Measurements from ENCODE around the gene ZSCAN10.
"Not testable (repeated sequence)": the region's sequence is repeated elsewhere in the genome, so short reads cannot be mapped to it uniquely, and the experiment has no call there.

Gene ZSCAN10

GRCh38 chr16:3143598-3144320 is 44.7 kb upstream of the ZSCAN10 start:
- FAIRE-seq (no peak), DNase-seq (ENCODE audit: insufficient read length, low spot score) (no peak)
- TF ChIP-seq PAX5 (IDR thresholded peaks at IDR 0.05; ENCODE audit: insufficient read depth, low read length, severe bottlenecking) (no peak), POU2F2 (IDR thresholded peaks at IDR 0.05; ENCODE audit: low read depth, low read length) (no peak), SPI1 (IDR thresholded peaks at IDR 0.05; ENCODE audit: low read depth, low read length) (no peak), POLR2A (IDR thresholded peaks at IDR 0.05; ENCODE audit: low read depth, low read length) (no peak), POLR2AphosphoS5 (IDR thresholded peaks at IDR 0.05; ENCODE audit: low read depth, low read length) (no peak), TAF1 (IDR thresholded peaks at IDR 0.05; ENCODE audit: low read depth, low read length) (no peak)

DNA sequence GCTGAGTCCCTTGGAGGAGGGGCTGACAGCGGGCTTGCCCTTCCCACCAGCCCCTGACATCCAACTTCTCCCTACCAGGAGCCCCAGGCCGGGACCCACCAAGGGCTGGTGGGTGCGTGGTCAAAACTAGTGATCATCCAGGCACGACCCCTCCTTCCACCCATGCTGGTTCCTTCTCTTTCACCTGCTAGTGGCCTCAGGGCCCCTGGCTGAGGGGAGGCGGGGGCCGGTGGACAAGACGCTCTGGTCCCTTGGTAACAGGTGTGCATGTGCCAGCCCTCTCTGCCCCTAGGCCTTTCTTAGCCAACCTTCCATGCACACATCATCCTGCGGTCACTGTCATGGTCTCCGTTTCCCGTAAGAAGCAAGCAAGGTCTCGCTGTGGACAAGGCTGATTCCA is 44.1 kb upstream of the ZSCAN10 start:
- no peak for FAIRE-seq
- no peak for DNase-seq (ENCODE audit: insufficient read length, low spot score)
- TF ChIP-seq SPI1 (IDR thresholded peaks at IDR 0.05; ENCODE audit: low read depth, low read length), result no peak
- TF ChIP-seq POLR2AphosphoS5 (IDR thresholded peaks at IDR 0.05; ENCODE audit: low read depth, low read length), result no peak
- TF ChIP-seq POU2F2 (IDR thresholded peaks at IDR 0.05; ENCODE audit: low read depth, low read length), result no peak
- TF ChIP-seq POLR2A (IDR thresholded peaks at IDR 0.05; ENCODE audit: low read depth, low read length), result no peak

DNA sequence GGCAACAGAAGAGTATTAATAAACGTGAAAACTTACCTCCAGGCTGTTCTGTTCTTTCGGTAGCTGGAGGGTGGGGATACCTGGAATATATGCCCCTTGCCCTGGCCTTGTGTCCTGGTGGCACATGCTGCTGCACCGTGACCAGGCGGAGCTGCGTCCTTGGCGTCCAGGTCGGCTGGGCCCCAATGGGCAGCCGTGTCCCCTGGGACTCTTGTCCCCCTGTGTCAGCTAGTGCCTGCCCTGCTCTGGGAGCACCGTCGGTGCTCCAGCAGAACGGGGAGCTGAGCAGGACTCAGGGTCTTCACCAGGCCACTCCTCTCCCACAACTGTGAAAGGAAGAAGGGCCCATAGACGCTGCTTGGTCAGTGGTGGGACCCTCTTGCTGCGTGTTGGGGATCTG is 43.7 kb upstream of the ZSCAN10 start:
- FAIRE-seq (no peak), DNase-seq (ENCODE audit: insufficient read length, low spot score) (no peak)
- TF ChIP-seq POLR2A (IDR thresholded peaks at IDR 0.05; ENCODE audit: low read depth, low read length) (no peak), PAX5 (IDR thresholded peaks at IDR 0.05; ENCODE audit: insufficient read depth, low read length, severe bottlenecking) (no peak), POLR2AphosphoS5 (IDR thresholded peaks at IDR 0.05; ENCODE audit: low read depth, low read length) (no peak), POU2F2 (IDR thresholded peaks at IDR 0.05; ENCODE audit: low read depth, low read length) (no peak), TAF1 (IDR thresholded peaks at IDR 0.05; ENCODE audit: low read depth, low read length) (no peak), SPI1 (IDR thresholded peaks at IDR 0.05; ENCODE audit: low read depth, low read length) (no peak)

- DNase-seq (ENCODE audit: insufficient read length, low spot score), result no peak
- FAIRE-seq, result no peak
- TF ChIP-seq POLR2A (IDR thresholded peaks at IDR 0.05; ENCODE audit: low read depth, low read length) (no peak), PAX5 (IDR thresholded peaks at IDR 0.05; ENCODE audit: insufficient read depth, low read length, severe bottlenecking) (no peak), POLR2AphosphoS5 (IDR thresholded peaks at IDR 0.05; ENCODE audit: low read depth, low read length) (no peak), TAF1 (IDR thresholded peaks at IDR 0.05; ENCODE audit: low read depth, low read length) (no peak), SPI1 (IDR thresholded peaks at IDR 0.05; ENCODE audit: low read depth, low read length) (no peak), POU2F2 (IDR thresholded peaks at IDR 0.05; ENCODE audit: low read depth, low read length) (no peak)
These were observed 43.2 kb upstream of the ZSCAN10 start for GRCh38 chr16:3142327-3142726.

- no peak for FAIRE-seq
- DNase-seq (ENCODE audit: insufficient read length, low spot score), result no peak
- no peak for TF ChIP-seq SPI1 (IDR thresholded peaks at IDR 0.05; ENCODE audit: low read depth, low read length)
- TF ChIP-seq PAX5 (IDR thresholded peaks at IDR 0.05; ENCODE audit: insufficient read depth, low read length, severe bottlenecking), result no peak
- TF ChIP-seq POLR2A (IDR thresholded peaks at IDR 0.05; ENCODE audit: low read depth, low read length), result no peak
- TF ChIP-seq POLR2AphosphoS5 (IDR thresholded peaks at IDR 0.05; ENCODE audit: low read depth, low read length), result no peak
- no peak for TF ChIP-seq TAF1 (IDR thresholded peaks at IDR 0.05; ENCODE audit: low read depth, low read length)
- no peak for TF ChIP-seq POU2F2 (IDR thresholded peaks at IDR 0.05; ENCODE audit: low read depth, low read length)
These were observed 42.8 kb upstream of the ZSCAN10 start for GRCh38 chr16:3141781-3142311.

GRCh38 chr16:3140603-3141427 is 41.7 kb upstream of the ZSCAN10 start:
- no peak for FAIRE-seq
- TF ChIP-seq PAX5 (IDR thresholded peaks at IDR 0.05; ENCODE audit: insufficient read depth, low read length, severe bottlenecking) (no peak), POU2F2 (IDR thresholded peaks at IDR 0.05; ENCODE audit: low read depth, low read length) (no peak), SPI1 (IDR thresholded peaks at IDR 0.05; ENCODE audit: low read depth, low read length) (no peak), TAF1 (IDR thresholded peaks at IDR 0.05; ENCODE audit: low read depth, low read length) (no peak), POLR2A (IDR thresholded peaks at IDR 0.05; ENCODE audit: low read depth, low read length) (no peak), POLR2AphosphoS5 (IDR thresholded peaks at IDR 0.05; ENCODE audit: low read depth, low read length) (no peak)
- DNase-seq (ENCODE audit: insufficient read length, low spot score), result no peak

DNA sequence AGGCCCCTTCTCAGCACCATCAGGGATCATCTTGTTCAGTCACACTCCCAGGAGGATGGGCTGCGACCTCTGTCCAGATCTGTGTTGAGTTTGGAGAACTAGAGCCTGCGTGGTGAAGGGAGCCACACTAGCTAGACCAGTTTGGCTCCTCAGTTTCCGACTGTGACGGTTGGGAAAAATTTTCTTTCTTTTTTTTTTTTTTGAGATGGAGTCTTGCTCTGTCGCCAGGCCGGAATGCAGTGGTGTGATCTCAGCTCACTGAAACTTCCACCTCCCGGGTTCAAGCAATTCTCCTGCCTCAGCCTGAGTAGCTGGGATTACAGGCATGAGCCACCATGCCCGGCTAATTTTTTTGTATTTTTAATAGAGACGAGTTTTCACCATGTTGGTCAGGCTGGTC is 40.5 kb upstream of the ZSCAN10 start:
- FAIRE-seq; DNase-seq (ENCODE audit: insufficient read length, low spot score): not testable (repeated sequence)

DNA sequence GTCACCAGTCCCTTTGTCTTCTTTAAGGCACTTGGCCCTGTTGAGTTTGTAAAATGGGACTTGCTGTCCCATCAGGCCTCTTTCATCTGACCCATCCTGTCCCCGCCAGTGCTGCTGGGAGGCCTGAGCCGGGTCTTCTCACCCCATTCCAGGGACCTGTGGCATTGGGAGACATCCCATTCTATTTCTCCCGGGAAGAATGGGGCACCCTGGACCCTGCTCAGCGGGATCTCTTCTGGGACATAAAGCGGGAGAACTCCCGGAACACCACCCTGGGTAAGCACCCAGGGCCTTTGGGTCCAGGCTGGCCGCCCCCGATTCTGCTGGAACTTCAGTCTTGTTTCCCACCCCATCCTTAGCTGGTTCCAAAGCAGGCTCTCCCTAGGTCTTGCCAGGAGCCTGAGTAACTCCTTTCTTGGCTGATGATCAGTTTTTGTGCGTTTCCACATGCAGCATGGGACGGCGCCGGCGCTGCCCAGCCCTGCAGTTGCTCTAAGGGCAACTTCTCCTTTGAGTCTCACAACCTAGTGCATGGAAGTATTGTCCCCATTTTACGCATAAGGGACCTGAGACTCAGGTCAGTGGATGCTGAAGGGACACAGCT is 39.8 kb upstream of the ZSCAN10 start:
- FAIRE-seq, result no peak
- no peak for TF ChIP-seq POLR2A (IDR thresholded peaks at IDR 0.05; ENCODE audit: low read depth, low read length)
- TF ChIP-seq TAF1 (IDR thresholded peaks at IDR 0.05; ENCODE audit: low read depth, low read length), result no peak
- no peak for TF ChIP-seq SPI1 (IDR thresholded peaks at IDR 0.05; ENCODE audit: low read depth, low read length)
- no peak for TF ChIP-seq POU2F2 (IDR thresholded peaks at IDR 0.05; ENCODE audit: low read depth, low read length)
- TF ChIP-seq POLR2AphosphoS5 (IDR thresholded peaks at IDR 0.05; ENCODE audit: low read depth, low read length), result no peak
- TF ChIP-seq PAX5 (IDR thresholded peaks at IDR 0.05; ENCODE audit: insufficient read depth, low read length, severe bottlenecking), result no peak

GRCh38 chr16:3138342-3138741 is 39.2 kb upstream of the ZSCAN10 start:
- TF ChIP-seq POLR2AphosphoS5 (IDR thresholded peaks at IDR 0.05; ENCODE audit: low read depth, low read length) (no peak), POU2F2 (IDR thresholded peaks at IDR 0.05; ENCODE audit: low read depth, low read length) (no peak), POLR2A (IDR thresholded peaks at IDR 0.05; ENCODE audit: low read depth, low read length) (no peak), SPI1 (IDR thresholded peaks at IDR 0.05; ENCODE audit: low read depth, low read length) (no peak), PAX5 (IDR thresholded peaks at IDR 0.05; ENCODE audit: insufficient read depth, low read length, severe bottlenecking) (no peak), TAF1 (IDR thresholded peaks at IDR 0.05; ENCODE audit: low read depth, low read length) (no peak)
- FAIRE-seq (no peak), DNase-seq (ENCODE audit: insufficient read length, low spot score) (no peak)

More for the DNA sequence above, 39.8 kb upstream of the ZSCAN10 start:
- DNase-seq (ENCODE audit: insufficient read length, low spot score), result peak; percentile 2

All from GM12891 (cell line).